ENCODE results near the gene TSPAN31.

Gene TSPAN31

GRCh38 chr12:57751788-57752667 is 7.2 kb downstream of the TSPAN31 start, which contains the start of gene CDK4:
Gene CDK4, minus strand, starts transcription at chr12:57752310. Its CDS starts 593 bp downstream, at chr12:57751717.
- Histone ChIP-seq H3K9me3 (ENCODE audit: control insufficient read depth, insufficient read depth, low read length) (no peaks in the 10 kb centered on the region), H3K4me1 (ENCODE audit: control insufficient read depth, insufficient read depth, low read length) (peaks cover 14% of the 10 kb centered on the region), H3K27me3 (ENCODE audit: control insufficient read depth, insufficient read depth, low read length) (peaks cover 27% of the 10 kb centered on the region), H3K4me3 (ENCODE audit: low read depth, low read length) (peak within 1 kb of the TSS; percentile 95), H3K9ac (ENCODE audit: low read depth, low read length) (peak within 1 kb of the TSS; percentile 97), H3K36me3 (ENCODE audit: control insufficient read depth, insufficient read depth, low read length) (peaks cover 20% of the 10 kb centered on the region)

- H3K9ac ChIP-seq (ENCODE audit: low read depth, low read length), result no peak overlapping the region
- peaks cover 33% of the 10 kb centered on the region for H3K27me3 ChIP-seq (ENCODE audit: control insufficient read depth, insufficient read depth, low read length)
- H3K36me3 ChIP-seq (ENCODE audit: control insufficient read depth, insufficient read depth, low read length), result peaks cover 15% of the 10 kb centered on the region
- H3K9me3 ChIP-seq (ENCODE audit: control insufficient read depth, insufficient read depth, low read length), result no peaks in the 10 kb centered on the region
- peaks cover 14% of the 10 kb centered on the region for H3K4me1 ChIP-seq (ENCODE audit: control insufficient read depth, insufficient read depth, low read length)
- H3K4me3 ChIP-seq (ENCODE audit: low read depth, low read length), result peak overlapping the region; percentile 43
These were observed 7.8 kb downstream of the TSPAN31 start for GRCh38 chr12:57752668-57753000.

GRCh38 chr12:57753756-57754337 is 9.0 kb downstream of the TSPAN31 start:
- H3K36me3 ChIP-seq (ENCODE audit: control insufficient read depth, insufficient read depth, low read length), result peaks cover 6% of the 10 kb centered on the region
- peak overlapping the region; percentile 93 for H3K4me3 ChIP-seq (ENCODE audit: low read depth, low read length)
- H3K9me3 ChIP-seq (ENCODE audit: control insufficient read depth, insufficient read depth, low read length), result no peaks in the 10 kb centered on the region
- H3K9ac ChIP-seq (ENCODE audit: low read depth, low read length), result no peak overlapping the region
- peaks cover 14% of the 10 kb centered on the region for H3K4me1 ChIP-seq (ENCODE audit: control insufficient read depth, insufficient read depth, low read length)
- H3K27me3 ChIP-seq (ENCODE audit: control insufficient read depth, insufficient read depth, low read length), result peaks cover 42% of the 10 kb centered on the region

GRCh38 chr12:57754411-57755193 is 9.8 kb downstream of the TSPAN31 start, which contains the start of gene MARCHF9:
Gene MARCHF9, plus strand, starts transcription at chr12:57755103. Its CDS starts 426 bp downstream, at chr12:57755529.
- Histone ChIP-seq H3K4me3 (ENCODE audit: low read depth, low read length) (peak within 1 kb of the TSS; percentile 93), H3K36me3 (ENCODE audit: control insufficient read depth, insufficient read depth, low read length) (peaks cover 10% of the 10 kb centered on the region), H3K9me3 (ENCODE audit: control insufficient read depth, insufficient read depth, low read length) (no peaks in the 10 kb centered on the region), H3K4me1 (ENCODE audit: control insufficient read depth, insufficient read depth, low read length) (peaks cover 14% of the 10 kb centered on the region), H3K27me3 (ENCODE audit: control insufficient read depth, insufficient read depth, low read length) (peaks cover 46% of the 10 kb centered on the region), H3K9ac (ENCODE audit: low read depth, low read length) (no peak within 1 kb of the TSS)

GRCh38 chr12:57755194-57755453 is 10.3 kb downstream of the TSPAN31 start:
- no peak overlapping the region for H3K9ac ChIP-seq (ENCODE audit: low read depth, low read length)
- H3K4me1 ChIP-seq (ENCODE audit: control insufficient read depth, insufficient read depth, low read length), result peaks cover 14% of the 10 kb centered on the region
- no peaks in the 10 kb centered on the region for H3K9me3 ChIP-seq (ENCODE audit: control insufficient read depth, insufficient read depth, low read length)
- no peak overlapping the region for H3K4me3 ChIP-seq (ENCODE audit: low read depth, low read length)
- peaks cover 46% of the 10 kb centered on the region for H3K27me3 ChIP-seq (ENCODE audit: control insufficient read depth, insufficient read depth, low read length)
- peaks cover 10% of the 10 kb centered on the region for H3K36me3 ChIP-seq (ENCODE audit: control insufficient read depth, insufficient read depth, low read length)

- peaks cover 5% of the 10 kb centered on the region for H3K36me3 ChIP-seq (ENCODE audit: control insufficient read depth, insufficient read depth, low read length)
- H3K27me3 ChIP-seq (ENCODE audit: control insufficient read depth, insufficient read depth, low read length), result peaks cover 46% of the 10 kb centered on the region
- H3K4me1 ChIP-seq (ENCODE audit: control insufficient read depth, insufficient read depth, low read length), result peaks cover 14% of the 10 kb centered on the region
- H3K4me3 ChIP-seq (ENCODE audit: low read depth, low read length), result peak overlapping the region; percentile 61
- H3K9ac ChIP-seq (ENCODE audit: low read depth, low read length), result no peak overlapping the region
- no peaks in the 10 kb centered on the region for H3K9me3 ChIP-seq (ENCODE audit: control insufficient read depth, insufficient read depth, low read length)
These were observed 10.9 kb downstream of the TSPAN31 start for GRCh38 chr12:57755454-57756372.

- peaks cover 51% of the 10 kb centered on the region for H3K27me3 ChIP-seq (ENCODE audit: control insufficient read depth, insufficient read depth, low read length)
- no peaks in the 10 kb centered on the region for H3K9me3 ChIP-seq (ENCODE audit: control insufficient read depth, insufficient read depth, low read length)
- peak overlapping the region; percentile 61 for H3K4me3 ChIP-seq (ENCODE audit: low read depth, low read length)
- no peak overlapping the region for H3K9ac ChIP-seq (ENCODE audit: low read depth, low read length)
- peaks cover 5% of the 10 kb centered on the region for H3K36me3 ChIP-seq (ENCODE audit: control insufficient read depth, insufficient read depth, low read length)
- H3K4me1 ChIP-seq (ENCODE audit: control insufficient read depth, insufficient read depth, low read length), result peaks cover 14% of the 10 kb centered on the region
These were observed 11.8 kb downstream of the TSPAN31 start for GRCh38 chr12:57756406-57757341.

GRCh38 chr12:57757771-57758170 is 12.9 kb downstream of the TSPAN31 start:
- Histone ChIP-seq H3K4me3 (ENCODE audit: low read depth, low read length) (no peak overlapping the region), H3K27me3 (ENCODE audit: control insufficient read depth, insufficient read depth, low read length) (peaks cover 58% of the 10 kb centered on the region), H3K9me3 (ENCODE audit: control insufficient read depth, insufficient read depth, low read length) (no peaks in the 10 kb centered on the region), H3K36me3 (ENCODE audit: control insufficient read depth, insufficient read depth, low read length) (peaks cover 5% of the 10 kb centered on the region), H3K9ac (ENCODE audit: low read depth, low read length) (no peak overlapping the region), H3K4me1 (ENCODE audit: control insufficient read depth, insufficient read depth, low read length) (peaks cover 12% of the 10 kb centered on the region)

GRCh38 chr12:57758552-57759359 is 13.9 kb downstream of the TSPAN31 start:
- Histone ChIP-seq H3K4me3 (ENCODE audit: low read depth, low read length) (no peak overlapping the region), H3K9me3 (ENCODE audit: control insufficient read depth, insufficient read depth, low read length) (no peaks in the 10 kb centered on the region), H3K27me3 (ENCODE audit: control insufficient read depth, insufficient read depth, low read length) (peaks cover 58% of the 10 kb centered on the region), H3K9ac (ENCODE audit: low read depth, low read length) (no peak overlapping the region), H3K36me3 (ENCODE audit: control insufficient read depth, insufficient read depth, low read length) (peaks cover 5% of the 10 kb centered on the region), H3K4me1 (ENCODE audit: control insufficient read depth, insufficient read depth, low read length) (peaks cover 7% of the 10 kb centered on the region)

Measured in iPS-15b (cell line).